Colon (tissue), 2 donors: ENCODE measurements around the gene PBX1.
A peak's percentile ranks its signal among the peaks of the same experiment; 100 is the strongest.

Source experiments
- FAIRE-seq: peaks from 2 replicates; lab custom pipeline; 2012; peaks lifted over from hg19 to GRCh38; lab: Jason Lieb, UNC
- donor health status: control.
- donor health status: control.

Gene PBX1

DNA sequence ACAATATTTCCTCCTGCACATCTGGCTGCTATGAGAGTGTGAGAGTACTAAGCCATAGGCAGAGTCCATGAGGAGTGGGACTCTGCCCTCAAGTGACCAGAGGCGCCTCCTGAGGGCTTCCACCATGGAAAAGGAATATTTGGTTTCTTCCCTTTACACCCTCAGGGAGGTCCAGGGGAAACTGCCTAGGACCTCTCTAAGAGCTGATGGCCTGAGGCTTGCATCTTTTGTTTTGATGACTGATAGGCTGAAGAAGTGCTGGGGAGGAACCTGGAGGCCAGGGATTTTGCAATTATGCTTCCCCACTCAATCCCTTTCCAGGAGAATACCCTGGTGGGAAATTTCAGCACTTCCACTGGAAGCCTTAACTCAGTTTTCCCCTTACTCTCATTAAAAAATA lies 111.0 kb downstream of the PBX1 start:
- FAIRE-seq = no peak

DNA sequence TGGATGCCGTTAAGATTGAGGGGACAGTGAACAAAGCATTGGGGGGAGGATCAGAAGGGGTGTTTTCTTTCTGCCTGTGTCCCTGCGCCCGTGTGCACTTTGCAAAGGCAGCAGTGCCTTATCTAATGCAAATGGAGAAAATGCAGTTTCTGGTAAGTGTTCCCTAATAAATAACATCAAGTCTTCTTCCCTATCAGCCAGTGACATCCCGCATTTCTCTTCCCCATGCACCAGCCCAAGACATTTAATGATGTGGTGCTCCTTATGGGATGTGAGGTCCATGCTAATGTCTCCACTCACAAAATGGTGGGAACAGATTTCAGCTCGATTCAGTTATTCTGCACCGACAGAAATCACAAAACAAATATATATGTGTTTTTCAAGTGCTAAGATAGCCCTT lies 111.8 kb downstream of the PBX1 start:
- no peak for FAIRE-seq

DNA sequence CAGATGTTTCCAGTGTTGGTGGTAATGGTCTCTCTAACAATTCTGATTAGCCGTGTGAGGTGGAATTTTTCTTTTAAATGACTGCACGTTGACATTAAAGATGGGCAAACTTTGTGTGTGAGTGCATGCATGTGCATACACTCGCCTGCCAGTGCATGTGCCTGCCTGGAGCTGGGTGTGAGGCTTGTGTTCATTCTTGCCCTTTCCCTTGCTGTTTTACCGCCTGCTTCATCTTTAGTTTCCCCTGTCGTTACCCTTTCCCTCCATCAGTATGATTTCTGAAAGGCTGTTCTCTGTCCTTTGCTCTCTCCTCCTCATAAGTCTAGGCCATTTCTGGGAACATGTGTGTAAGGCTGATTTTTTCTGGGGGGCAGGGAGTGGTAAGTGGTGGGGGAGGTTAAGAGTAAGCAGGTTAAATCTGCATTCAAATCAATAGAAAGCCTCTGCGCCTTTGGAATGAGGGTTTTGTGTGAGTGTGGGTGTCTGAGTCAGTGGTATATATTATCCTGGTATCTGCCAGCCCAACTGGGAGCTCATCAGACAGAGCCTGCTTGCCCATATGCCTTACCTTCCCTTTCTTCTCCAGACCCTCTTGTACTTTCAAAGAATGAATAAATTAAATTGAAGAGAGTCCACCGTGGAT lies 112.5 kb downstream of the PBX1 start:
- FAIRE-seq = no peak

DNA sequence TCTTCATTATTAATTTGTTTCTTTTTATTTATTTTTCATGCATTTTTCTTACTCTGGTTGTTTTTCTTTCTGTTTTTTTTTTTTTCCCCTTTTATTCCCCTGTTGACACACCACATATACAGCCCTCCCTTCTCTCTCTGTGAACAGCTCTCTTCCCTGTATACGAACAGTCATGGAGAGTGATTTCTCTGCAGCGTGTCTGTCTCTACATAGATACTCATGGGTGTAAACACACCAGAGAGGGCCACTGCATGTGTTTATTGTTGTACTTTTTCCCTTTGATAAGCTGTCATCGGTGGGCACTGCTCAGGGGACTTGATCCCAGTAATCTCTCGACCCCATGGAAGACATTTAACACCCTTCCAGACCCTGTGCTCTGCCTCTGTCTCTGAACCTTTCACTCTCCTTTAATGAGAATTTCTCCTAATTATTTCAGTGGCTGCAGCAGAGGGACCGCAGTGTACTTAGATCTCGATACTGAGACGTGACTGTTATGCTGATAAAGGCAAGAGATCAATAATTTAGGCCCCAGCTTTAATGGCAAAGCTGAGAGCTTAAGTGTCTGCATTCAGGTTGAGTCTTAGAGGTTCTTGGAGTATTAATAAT lies 113.1 kb downstream of the PBX1 start:
- FAIRE-seq = no peak

DNA sequence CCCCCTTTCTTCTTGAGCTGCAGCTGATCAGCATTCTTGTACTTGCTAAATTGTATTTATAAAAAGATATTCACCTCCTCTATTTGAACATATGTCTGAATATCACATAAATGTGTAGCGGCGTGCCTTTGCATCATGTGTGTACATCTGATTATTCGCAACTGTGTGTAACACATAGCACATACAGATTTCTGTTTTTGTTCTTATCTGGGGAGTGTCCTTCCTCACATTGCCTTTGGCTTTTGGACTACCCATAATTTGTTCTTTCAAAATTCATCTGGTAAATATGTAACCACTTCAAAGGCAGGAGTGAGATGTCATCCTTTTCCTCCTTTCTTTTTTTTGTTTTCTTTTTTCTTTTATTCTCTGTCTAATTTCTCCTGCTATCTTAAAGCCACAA lies 113.6 kb downstream of the PBX1 start:
- no peak for FAIRE-seq

DNA sequence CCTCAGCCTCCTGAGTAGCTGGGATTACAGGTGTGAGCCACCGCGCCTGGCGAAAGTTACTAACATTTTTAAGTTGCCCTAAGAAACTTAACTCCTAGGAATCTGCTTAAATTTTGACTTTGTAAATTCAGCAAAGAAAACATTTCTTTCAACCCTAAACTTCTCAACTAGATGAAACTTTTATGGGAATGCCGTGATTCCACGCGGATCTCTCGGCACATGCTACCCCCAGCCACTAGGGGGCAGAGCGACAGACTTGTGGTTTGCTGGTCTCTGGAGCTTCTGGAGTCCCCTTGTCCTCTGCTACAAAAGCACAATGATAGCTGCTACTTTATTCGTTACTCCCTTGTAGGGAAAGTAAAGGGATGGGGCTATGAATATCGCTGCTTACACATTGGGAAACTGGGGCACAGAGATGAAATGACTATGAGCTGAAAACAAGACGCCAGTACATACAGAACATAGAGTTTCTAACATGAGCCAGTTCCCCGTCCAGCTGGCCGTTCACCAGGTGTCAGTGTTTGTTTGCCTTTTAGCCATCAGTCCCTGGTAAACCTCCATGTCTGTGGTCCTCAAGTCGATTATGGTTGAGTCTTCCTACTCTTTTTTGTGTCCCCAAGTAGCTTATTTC lies 114.7 kb downstream of the PBX1 start:
- FAIRE-seq = no peak

DNA sequence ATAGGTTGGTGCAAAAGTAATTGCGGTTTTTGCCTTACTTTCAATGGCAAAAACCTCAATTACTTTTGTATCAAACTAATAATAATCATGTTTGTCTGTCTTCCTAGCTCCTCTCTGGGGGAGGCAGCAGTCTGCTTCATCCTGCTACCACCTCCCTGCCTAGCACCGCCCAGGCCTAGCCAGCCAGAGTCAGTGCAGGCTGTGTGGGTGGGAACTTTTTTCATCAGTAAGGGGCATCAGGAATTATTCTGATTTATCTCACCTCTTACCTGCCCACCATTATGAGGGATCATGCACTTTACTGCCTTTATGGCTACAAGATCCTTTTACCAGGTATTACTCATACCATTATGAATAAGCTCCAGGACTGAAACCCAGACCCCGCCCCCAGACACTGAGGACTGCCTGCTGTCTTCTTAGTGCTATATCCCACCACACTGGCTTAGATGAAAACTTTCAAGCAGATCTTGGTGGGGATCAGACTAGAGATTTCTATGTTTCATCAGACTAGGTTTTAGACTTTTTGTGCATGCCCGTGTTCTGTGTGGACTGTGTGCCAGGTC lies 116.4 kb downstream of the PBX1 start:
- no peak for FAIRE-seq

DNA sequence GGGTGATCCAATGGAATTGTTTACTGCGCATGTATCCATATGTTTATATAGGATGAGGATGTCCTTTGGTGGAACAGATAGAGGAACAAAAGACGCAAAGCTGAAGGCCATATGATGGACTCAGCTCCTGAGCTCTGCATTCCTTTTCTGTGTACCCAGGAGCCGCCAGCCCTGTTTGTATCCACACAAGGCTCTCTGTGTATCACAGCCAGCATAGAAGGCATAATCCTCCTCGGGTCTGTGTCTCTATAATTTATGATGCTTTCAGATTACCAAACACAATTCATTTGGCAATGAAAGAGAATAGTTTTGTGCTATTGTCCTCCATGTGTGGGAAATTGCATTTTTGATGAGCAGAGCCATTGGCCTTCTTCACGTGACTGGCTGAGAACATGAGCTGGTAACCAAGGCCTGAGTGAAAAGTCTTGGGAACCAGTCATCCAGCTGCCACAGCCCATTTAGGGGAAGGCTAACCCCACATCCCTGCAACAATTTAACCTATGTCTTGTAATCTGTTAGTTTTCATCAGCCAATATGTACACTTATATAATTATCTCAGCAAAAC lies 119.2 kb downstream of the PBX1 start:
- no peak for FAIRE-seq

DNA sequence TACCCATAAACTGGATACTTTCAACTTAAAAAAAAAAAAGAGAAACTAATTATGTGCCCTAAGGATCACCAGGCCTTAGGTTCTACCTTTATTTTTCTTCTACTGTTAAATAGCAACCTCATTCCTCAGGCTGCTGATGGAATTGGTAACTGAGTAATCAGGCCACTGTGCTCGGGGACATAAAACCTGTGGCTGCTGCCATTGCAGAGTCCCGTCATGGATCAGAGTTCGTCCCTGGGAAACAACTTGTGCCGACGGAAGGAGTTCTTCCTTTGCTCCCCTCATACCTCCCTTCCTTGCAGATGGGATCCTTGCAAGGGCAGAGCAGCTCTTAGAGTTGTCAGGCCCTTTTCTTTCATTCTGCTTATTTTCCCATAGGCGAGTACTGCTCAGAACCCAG lies 123.6 kb downstream of the PBX1 start:
- FAIRE-seq = no peak

DNA sequence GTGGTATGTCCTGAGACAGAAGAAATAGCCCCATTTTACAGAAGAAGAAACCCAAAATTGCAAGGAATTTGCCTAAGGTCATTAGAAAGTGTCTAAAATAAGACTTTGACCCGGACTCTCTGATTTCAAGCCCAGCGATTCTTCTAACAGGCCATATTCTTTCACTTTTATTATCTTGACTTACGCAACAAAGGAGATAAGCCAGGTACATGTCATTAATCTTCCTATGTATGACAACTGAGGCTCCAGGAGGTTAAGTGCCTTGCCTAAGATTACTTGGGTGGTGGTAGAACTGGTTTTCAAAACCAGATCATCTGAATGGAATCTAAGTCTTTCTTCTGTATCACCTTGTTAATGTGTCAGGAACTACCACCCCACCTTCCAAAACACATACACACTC lies 124.3 kb downstream of the PBX1 start:
- peak; percentile 75 for FAIRE-seq

DNA sequence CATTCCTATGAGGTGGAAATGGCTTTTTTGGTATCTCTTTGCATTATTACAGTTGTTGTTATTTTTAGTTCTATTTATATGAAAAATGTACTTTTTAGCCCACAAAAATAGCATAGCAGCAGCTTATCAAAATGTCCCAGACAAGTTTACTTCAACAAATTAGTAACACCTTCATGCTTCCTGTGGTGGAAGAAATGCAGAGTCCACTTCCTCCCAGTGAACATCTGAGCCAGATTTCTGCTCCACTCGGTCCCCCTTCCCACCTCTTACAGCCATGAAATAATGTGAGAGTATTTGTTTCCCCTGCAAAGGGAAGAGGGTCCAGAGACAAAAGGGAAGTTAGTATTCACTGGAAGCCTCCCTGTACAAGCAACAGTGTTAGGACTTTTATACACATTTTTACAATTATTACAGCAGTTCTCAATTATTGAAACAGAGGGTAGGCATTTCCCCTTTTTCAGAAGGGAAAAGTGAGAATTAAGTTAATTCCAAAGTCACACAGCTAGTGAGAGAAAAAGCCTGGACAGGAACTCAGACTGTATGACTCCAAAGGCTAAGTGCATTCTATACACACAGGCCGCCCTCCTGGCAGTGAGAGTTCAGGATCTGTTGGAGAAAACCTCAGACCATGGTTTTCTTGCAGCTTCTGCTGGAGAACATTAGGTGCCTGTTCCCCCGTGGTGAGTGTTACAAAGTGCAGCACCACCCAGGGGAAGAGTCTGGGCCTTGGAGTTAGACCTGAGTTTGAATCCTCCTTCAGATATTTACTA lies 126.5 kb downstream of the PBX1 start:
- FAIRE-seq = no peak

DNA sequence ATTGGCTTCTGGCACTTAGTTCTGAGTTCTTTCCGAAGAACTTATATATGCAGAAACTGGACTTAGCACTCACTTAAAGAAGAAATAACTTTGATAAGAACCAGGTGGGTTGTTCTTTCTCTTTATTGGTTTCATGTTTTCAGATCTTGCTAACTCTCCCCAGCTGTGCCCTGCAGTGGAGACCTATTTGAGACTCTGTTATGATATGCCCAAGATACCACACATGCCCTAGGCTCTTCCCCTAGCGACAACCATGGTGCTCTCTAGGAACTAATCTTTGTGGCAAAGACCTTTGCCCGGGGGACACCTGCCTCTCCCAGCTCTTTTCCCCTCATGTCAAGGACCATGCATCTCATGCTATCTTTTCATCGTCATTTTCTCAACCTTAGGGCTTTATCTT lies 128.8 kb downstream of the PBX1 start:
- no peak for FAIRE-seq

DNA sequence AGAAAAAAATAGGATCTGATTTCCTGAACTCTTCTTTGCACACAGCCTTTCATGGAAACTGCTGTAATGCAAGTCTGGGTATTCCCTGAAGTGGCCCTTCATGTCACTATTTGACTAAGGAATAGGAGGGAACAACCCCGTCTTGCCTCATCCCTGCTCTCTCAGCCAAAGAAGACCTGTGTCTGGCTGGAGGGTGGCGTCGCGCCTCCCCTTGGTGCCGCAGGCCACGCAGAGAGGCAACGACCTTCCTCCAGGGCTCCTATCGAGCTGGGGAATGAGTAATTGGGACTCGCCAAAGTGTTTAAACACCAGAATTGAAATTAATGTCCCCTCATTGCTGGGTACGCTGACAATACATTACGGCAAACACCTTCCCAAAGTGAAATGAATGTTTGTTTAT lies 129.8 kb downstream of the PBX1 start:
- FAIRE-seq = no peak

DNA sequence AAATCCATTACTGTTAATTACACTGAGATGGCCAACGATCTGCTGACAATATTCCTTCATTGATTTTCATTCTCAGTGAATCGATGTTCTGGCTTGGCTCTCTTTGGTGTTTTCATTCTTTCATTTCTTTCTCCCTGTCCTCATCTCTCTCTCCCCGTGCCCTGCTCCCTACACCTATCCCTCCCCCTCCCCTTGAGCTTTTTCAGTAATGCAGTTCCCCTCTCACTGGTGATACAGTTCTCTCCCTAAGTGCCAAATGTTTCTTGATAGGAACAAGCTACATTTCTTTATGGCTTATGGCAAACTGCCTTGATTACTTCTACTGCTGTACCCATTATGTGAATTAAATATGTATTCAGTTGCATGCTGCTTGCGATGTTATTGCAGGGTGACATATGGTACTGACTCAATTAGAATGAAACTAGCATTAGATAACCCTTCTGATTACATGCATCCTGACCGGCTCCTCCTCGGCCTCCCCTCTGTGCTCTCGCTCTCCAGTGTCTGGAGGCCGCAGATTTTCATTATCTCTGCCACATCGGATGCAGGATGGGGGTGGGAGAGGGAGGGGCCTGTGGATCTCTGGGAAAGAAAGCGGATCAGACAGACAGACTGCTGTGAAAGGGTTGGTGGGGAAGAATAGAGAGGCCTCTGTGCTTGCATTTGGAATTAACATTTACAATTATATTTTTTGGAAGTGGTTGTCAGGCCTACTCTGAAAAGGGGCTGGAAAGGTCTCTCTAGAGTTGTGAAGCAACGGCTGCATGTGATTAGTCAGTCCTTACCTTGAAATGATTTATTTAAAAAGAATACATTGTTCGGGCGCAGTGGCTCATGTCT lies 130.9 kb downstream of the PBX1 start:
- no peak for FAIRE-seq

DNA sequence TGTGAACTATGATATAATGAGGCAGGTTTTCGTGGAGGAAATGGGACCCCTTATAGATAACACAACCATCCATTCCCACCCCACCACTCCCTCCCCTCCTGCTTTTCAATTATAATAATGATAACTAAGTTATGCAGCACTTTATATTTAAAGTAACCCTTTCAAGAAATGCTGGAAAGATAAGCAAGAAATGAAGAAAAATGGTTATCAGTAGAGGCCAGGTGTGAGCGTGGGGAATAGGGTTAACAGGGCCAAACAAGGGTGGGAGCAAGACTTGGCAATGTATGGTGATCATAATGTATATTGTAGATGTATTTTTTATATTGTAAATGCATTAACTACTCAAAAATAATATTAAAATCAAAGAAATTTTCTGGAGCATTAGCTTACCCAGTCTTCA lies 133.4 kb downstream of the PBX1 start:
- no peak for FAIRE-seq

DNA sequence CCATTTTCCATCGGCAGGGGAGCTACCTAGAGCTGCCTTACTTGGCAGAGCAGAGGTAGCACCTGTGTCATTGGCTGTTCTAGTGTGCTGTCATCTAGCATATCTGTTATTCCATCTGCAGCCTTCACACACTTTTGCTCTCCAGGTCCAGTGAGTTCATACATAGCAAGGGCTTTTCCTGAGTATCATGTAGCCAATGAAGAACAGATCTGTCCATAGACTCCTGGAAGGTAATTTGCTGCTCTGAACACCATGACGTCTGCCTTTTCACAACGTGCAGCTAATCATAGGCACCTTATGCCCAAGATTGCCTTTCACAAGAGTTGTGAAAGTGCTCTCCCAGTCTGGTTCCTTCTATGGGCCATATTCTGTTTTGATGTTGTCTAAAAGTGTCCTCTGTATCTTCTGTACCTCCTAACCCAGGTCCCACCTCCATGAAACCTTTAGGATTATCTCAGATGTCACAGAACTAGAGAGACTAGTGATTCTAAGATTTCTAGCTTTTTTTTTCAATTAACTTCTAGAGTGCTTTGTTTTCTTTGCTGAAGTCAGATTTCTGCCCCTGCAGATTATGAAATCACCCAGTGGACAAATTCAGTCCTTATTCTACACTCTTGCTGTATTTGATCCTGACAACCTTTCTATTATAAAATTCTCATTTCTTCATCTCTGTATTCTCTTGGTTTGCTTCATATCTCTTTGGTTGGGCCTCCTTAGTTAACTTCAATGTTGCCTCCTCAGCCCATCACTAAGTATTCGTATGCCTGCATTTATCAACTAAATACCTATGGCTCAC lies 134.8 kb downstream of the PBX1 start:
- no peak for FAIRE-seq

DNA sequence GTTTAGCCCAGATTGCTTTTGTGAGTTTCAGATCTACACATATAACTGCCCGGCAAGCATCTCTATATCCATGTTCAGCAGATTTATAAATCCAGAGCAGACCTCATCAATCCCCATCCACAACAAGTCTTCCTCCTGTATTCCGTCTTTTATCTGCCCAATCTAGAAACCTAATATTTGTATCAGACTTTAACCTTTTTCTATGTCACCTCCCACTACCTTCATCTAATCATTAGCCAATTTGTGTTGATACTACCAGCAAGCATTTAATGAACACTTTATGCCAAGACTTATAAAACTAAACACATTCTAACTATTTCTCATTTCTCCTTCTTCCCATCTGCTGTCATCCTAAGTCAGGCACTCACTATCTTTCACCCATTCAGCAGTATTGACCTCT lies 135.5 kb downstream of the PBX1 start:
- no peak for FAIRE-seq

DNA sequence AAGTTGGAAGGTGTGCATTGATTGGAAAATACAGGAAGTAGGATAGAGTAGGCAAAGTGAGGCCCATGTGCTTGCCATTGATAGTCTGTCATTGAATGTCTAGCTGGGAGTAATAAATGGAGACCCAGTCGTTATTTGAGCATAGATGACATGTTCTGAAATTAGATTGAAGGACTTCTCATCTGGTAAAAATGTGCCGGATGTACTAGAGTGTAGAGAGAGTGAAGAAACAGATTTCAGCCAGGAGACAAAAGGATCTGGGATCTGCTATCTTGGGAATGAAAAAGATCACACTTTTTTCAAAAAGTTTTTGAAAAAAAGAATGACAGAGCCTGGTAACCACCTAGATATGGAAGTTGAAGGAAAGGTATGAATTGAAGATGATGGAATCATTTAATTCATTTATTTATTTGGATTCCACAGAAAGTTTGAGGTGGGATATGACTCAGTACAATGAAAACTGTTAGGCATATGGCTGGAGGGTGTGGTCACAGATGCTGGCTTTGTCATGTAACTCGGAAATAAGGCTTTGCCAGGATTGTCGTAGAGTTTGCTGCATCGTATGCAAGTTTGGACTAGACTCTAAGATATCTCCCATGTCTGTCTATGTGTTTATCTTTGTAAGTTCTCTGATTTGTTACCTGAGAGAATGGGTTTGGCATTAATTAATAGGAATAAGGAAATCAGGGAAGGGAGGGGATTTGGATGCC lies 137.1 kb downstream of the PBX1 start:
- FAIRE-seq = no peak

DNA sequence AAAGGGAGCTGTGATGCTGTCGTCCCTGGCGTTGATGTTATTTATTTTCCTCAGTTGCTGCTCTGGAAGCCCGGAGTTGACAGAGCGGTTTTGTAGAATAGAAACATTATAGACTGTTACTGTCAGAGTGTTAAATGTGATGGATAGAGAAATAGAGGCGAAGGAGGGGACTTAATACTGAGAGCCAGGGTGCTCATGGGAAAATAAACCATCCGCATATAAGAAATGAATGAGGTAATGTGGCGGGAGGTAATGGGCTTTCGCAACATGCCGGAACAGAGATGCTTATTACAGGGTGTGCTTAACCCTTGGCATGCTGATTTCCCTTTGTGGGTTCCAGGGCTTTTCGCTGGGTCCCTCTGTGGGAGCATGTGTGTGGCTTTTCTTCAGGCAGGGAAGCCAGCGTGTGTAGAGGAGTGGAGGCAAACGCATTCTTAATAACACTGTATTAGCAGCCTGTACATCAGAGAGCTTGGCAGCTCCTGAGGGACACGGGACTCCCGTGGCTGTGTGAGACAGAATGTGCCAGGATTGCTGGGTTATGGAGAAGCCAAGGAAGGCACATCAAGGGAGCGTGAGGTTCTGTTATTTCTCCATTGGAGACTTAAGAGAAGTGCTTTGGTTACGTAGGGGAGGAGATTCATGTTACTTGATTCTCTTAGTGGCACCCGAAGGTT lies 141.0 kb downstream of the PBX1 start:
- FAIRE-seq = no peak

DNA sequence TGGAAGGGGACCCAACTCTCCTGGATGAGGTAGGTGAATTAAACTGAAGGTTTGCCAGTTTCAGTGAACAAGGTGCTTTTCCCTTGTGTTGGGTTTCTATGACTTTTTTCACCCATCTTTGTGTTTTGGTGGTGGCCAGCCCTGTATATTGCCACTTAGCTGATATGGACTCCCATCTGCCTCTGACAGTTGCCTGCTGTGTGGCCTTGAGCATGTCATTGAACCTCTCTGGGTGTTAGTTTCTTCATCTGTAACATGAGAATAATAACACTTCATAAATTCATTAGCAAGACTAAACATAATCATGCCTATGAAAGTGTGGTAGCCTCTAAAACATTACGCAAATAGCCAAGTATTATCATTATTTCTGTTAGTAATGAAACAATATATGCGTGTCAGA lies 141.7 kb downstream of the PBX1 start:
- no peak for FAIRE-seq
